Stimulated activated CD4-positive, alpha-beta T cell treated with anti-CD3 and anti-CD28 coated beads, TNF-alpha, amount 100 ng/mL, for 4 hours (primary cell): ENCODE measurements around the gene KRTAP19-1.
"Not testable (repeated sequence)": the region's sequence is repeated elsewhere in the genome, so short reads cannot be mapped to it uniquely, and the experiment has no call there.

Experiments
- DNase-seq, 3 experiments: peaks; one replicate each; pipeline ENCODE4 v3.0.0-alpha.2; 2020; ENCODE audit warnings: low read depth in 3 of 3

Gene KRTAP19-1

DNA sequence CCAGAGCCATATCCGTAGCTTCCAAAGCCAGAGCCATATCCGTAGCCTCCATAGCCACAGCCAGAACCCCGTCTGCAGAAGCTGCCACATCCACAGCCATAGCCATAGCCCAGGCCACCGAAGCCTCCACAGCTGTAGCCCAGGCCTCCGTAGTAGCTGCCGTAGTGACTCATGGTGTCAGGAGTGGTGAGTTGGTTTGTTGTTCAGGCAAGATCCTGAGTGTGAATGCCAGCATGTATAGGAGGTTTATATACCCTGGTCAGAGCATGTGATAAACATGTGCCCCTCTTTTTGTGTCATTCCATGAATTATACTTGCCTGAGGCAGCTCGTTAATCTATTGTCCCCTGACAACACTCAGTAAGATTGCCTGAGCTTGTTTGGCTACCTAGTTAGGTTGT is at the start of gene KRTAP19-1:
KRTAP19-1 (minus strand) TSS at position 223 of the 400 bp plus-strand sequence; CDS start at position 173, 50 bp downstream.
- DNase-seq, result no peak

DNA sequence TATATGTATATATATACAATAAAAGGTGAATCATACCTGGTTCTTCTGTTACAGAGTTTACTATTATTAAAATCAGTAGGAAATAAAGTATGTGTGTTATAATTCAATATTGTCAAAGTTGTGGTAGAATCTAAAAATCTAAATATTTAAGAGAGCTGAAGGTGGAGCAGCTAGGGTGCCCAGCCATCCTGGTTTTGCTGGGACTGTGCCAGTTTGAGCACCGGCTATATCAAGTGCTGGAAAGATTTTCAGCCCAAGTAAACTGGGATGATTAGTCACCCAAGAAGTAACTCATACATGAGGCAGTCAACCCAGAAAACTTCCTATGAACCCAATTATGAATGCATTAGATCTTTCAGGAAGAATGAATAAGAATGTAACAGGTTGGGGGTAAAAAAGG is 38.7 kb upstream of the KRTAP19-1 start:
- DNase-seq, result no peak

DNA sequence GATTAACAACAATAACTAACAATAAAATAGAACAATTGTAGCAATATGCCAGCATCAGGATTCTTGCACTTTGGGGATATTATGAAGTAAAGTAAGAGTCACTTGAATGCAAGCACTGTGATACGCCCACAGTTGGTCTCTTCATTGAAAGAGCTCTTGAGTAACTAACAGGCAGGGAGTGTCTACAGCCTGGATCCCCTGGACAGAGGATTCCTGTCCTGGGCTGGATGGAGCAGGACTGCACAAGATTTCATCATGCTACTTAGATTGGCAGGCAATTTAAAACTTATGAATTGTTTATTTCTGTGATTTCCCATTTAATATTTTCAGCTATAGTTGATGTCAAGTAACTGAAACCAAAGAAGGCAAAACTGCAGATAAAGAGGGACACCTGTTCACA is 35.5 kb upstream of the KRTAP19-1 start:
- DNase-seq, result no peak

DNA sequence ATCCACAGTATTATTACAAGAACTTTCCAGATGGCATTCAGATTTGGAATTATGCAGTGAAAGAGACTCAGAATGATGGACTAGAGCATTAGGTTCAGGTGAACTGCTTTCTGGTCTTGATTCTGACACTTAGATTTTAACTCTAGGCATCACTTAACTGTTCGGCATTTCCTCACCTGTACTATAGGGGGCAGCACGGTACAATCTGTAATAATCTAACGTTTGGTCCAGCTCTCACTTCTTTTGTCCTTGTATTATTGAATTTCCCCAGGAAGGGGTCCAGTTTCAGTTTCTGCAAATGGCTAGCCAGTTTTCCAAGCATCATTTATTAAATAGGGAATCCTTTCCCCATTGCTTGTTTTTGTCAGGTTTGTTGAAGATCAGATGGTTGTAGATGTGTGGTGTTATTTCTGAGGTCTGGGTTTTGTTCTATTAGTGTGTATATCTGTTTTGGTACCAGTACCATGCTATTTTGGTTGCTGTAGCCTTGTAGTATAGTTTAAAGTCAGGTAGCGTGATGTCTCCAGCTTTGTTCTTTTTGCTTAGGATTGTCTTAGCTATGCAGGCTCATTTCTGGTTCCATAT is 25.5 kb upstream of the KRTAP19-1 start:
- not testable (repeated sequence) for DNase-seq

DNA sequence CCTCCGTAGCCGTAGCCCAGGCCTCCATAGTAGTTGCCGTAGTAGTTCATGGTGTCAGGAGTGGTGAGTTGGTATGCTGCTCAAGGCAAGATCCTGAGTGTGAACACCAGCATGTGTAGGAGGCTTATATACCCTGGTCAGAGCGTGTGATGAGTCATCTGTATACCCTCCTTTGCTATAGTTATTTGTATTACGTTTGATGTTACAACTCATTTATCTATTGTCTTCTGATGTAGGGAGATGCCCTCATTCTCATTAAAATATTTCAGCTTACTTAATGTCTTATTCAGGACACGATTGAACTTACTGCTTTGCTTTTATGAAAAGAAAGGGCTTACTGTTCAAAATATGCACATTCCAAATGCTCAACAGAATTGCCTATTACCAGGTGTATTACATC is 21.9 kb upstream of the KRTAP19-1 start, which contains the start of gene KRTAP19-5:
KRTAP19-5 (minus strand) TSS at position 101 of the 400 bp plus-strand sequence; CDS start at position 50, 51 bp downstream.
- no peak for DNase-seq

DNA sequence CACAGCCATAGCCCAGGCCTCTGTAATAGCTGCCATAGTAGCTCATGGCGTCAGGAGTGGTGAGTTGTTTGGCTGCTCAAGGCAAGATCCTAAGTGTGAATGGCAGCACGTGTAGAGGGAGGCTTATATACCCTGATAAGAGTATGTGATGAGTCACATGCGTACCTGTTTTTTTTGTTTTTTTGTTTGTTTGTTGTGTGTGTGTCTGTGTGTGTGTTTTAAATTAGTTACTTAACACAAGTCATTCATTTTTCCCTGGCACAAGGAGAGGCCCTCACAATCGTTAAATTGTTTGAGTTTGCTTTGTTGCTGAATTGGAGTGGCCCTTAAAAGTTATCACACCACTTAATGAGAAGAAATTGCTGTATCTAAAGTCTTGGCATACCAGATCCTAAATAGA is 16.9 kb upstream of the KRTAP19-1 start, which contains the start of gene KRTAP19-4:
KRTAP19-4 (minus strand) TSS at position 101 of the 400 bp plus-strand sequence; CDS start at position 46, 55 bp downstream.
- no peak for DNase-seq

DNA sequence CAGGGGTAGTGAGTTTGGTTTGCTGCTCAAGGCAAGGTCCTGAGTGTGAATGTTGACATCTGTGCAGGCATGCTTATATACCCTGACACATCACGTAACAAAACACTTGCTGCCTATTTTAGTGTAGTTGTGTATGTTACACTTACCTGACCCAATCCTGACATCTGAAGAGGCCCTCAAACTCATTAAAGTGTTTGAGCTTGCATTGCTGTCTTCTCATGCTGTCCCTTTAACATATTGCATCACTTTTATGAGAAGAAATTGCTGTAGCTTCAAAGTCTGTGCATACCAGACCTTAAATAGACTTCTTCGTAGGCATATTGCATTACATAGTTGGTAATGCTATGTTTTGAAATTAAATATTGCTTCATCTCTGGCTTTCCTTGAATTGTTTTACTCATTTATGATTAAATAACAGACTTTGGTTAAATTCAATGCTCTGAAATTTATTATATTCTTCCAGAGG is 11.8 kb upstream of the KRTAP19-1 start, which contains the start of gene KRTAP19-3:
KRTAP19-3 (minus strand) TSS at position 51 of the 466 bp plus-strand sequence. CDS start 56 bp downstream, outside the sequence.
- DNase-seq, result no peak

DNA sequence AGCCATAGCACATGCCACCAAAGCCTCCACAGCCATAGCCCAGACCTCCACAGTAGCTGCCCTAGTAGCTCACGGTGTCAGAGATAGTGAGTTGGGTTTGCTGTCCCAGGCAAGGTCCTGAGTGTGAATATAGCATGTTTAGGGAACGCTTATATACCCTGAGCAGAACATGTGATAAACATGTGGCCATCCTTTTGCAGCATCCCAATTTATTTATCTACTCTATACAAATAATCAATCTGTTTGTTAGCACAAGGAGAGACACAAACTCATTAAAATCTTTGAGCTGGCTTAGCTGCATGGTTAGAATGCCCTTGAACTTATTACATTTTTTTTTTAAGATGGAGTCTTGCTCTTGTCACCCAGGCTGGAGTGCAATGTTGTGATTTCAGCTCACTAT is 7.2 kb upstream of the KRTAP19-1 start, which contains the start of gene KRTAP19-2:
KRTAP19-2 (minus strand) TSS at position 101 of the 400 bp plus-strand sequence; CDS start at position 13, 88 bp downstream.
- no peak for DNase-seq

DNA sequence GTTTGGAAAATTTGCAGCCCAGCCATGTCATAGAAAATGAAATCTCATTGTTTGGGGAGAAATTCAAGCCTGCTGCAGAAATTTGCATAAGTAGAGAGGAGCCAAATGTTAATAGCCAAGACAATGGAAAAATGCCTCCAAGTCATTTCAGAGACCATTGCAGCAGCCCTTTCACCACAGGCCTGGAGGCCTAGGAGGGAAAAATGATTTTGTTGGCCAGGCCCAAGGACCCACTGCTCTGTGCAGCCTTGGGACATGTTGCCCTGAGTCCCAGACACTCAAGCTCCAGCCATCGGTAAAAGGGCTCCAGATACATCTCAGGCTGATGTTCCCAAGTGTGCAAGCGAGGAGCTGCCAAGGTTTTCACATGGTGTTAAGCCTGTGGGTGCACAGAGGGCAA is 6.0 kb upstream of the KRTAP19-1 start:
- no peak for DNase-seq

DNA sequence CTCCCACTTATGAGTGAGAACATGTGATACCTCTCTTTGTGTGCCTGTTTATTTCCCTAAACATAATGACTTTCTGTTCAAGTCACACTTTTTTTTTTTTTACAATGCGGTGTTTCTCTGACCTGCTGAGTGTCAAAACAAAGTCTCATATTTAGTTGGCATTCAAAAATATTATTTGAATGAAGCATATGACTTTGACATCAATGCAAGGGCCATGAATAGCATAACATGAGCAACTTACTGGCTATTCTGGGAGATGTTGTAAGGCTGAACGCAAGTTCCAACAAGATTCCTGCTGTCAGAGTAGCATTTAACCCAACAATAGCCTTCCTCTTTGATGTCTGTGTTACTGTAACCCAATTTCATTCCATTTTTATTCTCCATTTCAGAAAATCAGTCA is 2.0 kb upstream of the KRTAP19-1 start:
- no peak for DNase-seq

DNA sequence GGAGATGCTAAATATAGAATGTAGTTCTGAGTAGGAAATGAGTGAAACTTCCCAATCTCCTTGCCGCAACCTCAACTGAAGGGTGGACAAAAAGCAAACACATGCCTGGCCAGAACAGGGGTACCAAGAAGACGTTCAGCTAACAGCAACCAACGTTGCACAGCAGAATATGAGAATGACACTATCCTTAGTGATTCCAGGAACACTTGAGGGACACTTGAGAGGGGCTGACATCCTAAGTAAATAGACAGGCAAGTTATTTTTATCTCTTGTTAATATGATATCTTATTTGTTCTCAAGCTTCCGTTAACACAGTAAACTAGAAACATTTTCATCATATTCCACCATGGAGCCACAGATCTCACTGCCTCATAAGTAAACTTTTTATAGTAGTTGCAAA is 908 bp downstream of the KRTAP19-1 start:
- DNase-seq, result no peak

DNA sequence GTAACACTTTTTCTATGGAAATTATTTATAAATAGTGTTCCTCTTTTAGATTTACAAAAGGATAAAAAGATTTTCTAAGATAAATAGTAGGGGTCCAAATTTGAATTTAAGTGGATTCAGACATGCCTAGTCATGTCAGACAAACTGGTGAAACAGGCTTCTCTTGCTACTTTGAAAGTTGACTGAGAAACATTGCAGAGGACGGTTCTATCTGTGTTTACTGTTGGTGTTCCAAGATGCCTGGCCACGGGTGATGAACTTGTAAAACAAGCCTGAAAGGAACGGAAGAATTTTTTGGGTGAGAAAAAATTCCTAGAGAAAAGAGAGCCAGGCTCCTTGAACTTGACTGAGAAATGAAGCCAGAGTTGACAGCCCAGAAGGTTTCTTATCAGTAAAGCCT is 2.2 kb downstream of the KRTAP19-1 start:
- no peak for DNase-seq

DNA sequence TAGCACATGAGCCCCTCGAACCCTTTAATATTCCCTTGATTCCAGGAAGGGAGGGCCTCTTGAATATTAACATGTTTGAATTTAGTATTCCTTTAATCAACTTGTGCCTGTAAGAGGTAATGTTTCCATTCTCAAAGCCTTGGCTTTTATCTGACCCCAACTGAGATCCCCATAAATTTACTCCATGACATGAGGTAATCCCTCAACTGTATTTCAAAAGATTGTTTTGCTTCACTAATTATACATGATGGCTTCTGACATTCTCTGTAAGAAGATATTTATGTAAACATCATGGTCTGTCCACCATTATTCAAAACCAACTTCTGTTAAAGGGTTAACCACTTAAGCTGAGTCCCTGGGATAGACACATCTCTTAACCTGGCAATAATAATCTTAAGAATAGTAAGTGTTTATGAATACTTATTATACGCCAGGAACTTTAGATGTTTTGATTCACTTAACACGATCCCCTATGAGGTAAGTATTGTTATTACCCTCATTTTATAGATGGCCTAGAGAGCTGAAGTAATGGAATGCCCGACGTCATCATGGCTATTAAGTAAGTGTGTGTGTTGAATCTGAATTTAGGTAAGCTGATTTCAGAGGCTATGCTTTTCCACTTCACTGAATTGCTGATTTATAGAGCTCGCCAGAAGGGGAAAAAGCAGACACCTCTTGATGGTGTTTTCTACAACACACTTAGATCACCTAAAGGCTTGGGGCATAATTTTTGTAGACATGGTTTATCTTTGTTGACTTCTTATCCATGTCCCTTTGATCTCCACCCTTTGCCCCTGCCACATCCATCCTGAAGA is 11.1 kb downstream of the KRTAP19-1 start:
- no peak for DNase-seq

DNA sequence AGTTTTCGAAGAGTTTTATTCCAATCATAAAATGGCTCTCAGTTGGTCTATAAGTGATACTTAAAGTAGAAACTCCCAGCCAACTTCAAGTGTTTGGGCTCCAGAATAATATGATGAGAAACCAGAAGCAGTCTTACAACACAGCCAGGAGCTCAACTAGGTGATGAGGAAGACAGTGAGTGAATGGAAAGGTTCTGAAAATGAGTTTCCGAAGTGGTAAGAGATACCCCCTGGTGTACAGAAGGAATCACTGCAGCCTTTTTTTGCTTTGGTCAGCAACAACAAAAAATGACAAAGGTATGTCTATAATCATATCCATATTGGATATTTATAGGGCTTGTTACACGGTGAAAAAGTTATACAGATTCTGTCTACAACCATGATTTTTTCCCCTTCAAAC is 16.5 kb downstream of the KRTAP19-1 start:
- DNase-seq, result no peak

DNA sequence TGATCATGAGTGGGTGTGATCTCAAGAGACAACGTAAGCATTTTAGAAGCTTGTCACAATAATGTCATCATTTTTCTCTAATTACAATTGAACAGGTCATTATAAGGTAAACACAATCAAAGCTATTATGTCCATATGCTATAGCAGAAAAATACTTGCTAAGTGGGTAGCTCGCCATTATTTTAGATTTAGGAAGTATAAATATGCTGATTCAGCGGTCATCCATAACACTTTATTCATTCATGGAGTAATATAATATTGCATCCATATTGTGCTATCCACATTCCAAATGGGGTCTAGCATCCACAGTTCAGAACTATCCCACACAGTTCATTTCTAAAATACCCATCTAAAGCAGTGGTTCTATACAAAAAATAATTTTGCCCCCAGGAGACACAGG is 31.7 kb downstream of the KRTAP19-1 start:
- no peak for DNase-seq

DNA sequence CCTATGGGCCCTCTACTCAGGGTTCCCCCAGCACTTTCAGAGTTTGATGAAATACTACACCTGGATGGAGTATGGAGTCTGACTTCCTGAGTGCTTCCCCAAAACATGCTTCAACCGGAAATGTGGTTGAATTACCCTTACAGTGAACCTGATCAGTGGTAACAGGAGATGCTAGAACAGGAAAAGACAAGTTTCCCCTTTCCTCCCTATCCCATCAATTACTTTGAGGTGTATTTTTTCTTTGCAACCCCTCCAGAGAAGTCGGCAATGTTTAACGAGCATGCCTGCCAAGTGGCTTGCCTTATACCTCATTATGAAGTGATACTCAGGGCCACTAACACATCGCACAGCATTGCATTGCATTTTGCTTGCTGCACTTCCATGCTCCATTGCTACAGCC is 33.1 kb downstream of the KRTAP19-1 start:
- no peak for DNase-seq

DNA sequence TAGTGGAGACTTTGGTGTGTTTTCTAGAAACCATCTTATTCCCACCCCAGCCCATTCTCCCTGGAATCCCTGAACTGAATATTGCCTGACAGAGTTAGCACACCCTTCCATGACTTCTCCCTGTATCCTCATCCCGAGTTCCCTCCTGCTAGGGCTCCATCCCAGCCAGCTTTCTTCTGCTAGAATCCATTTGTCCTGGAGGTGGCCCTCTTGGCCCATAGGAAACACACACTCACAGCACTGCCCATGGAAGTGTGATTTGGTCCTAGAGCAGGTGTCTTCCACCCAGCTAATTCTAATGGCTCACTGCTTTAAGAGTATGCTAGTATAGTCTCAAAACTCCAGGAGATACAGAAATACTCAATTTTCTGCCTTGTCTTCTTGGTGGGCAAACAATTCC is 36.0 kb downstream of the KRTAP19-1 start:
- DNase-seq, result no peak

DNA sequence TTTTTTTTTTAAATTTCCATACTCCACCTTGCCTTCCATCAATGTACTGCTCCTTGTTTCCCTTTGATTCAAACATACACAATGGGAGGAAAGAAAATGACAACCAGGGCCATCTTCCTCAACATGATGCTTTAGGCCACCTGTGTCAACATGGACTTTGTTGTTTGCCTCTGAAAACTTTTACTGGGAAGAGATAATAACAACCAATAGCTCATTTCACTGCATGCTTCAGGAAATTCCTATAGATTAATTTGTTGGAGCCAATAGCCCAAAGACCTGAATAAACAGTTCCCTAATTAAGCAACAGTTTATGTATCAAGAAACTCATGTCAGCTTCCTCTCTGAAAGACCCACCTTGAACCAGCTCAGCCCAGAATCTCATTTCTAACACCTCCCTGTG is 36.9 kb downstream of the KRTAP19-1 start:
- no peak for DNase-seq

DNA sequence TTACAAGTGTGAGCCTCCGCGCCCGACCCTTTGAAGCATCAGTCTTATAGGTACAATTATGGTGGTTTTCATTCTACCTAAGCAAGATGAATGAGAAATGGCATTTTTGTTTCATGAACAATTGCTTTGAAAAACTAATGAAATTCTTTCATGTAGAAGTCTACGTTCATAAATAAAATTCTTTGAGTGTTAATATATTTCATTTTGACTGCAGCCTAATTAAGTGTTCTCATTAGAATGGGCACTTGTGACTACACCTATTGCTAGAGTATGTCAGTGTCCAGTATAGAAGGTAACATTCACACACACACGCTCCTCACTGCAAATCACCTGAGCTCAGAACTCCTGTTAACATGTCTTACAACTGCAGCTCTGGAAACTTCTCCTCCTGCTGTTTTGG is 40.2 kb downstream of the KRTAP19-1 start, which contains the start of gene KRTAP15-1:
KRTAP15-1 (plus strand) TSS at position 301 of the 400 bp plus-strand sequence; CDS start at position 354, 53 bp downstream.
- no peak for DNase-seq

DNA sequence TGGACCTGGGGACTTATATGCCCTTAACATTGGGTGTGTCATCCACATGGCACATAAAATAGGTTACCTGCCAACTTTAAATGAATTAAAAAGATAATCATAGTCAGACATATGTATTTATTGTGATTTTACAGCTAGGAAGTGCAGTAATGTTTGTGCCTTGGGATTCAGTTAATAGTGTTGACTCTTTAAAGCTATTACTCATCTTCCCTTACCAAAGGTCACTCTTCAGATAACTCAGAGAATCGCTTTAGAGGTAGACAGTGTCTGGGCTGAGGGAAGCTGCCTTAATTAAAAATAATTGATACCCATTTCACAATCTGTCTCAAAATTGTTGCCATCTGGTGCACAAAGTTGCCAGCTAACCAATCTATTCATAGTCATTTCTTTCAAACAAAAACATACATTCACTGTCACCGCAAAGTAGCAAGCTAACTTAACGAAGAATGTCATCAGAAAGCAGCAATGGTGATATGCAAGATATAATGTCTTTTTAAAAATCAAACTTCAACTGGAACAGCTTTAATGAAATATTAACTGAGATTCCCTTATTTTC is 43.1 kb downstream of the KRTAP19-1 start:
- no peak for DNase-seq

DNA sequence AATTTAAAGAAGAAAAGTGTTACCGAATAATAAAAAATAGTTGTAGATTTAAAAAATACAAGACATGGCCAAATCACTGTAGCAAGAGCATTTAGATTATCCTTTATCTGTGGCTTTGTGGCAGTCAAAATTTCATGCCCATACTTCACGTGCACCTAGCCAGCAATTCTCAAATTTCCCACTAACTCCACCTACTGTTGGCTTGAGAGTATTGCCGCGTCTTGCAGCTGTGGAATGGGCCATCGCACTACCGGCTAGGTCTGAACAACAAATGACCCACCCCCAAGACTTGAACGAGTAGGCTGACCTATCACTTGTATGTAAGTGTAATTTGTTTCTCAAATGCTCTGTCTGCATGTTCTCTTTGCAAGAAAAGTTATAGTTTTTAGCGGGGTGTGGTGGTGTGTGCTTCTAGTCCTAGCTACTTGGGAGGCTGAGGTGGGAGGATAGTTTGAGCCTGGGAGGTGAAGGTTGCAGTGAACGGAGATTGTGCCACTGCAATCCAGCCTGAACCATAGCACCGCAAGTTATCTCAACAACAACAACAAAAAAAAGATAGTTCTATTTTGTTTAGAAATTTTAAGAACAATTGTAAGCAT is 46.0 kb downstream of the KRTAP19-1 start:
- no peak for DNase-seq

DNA sequence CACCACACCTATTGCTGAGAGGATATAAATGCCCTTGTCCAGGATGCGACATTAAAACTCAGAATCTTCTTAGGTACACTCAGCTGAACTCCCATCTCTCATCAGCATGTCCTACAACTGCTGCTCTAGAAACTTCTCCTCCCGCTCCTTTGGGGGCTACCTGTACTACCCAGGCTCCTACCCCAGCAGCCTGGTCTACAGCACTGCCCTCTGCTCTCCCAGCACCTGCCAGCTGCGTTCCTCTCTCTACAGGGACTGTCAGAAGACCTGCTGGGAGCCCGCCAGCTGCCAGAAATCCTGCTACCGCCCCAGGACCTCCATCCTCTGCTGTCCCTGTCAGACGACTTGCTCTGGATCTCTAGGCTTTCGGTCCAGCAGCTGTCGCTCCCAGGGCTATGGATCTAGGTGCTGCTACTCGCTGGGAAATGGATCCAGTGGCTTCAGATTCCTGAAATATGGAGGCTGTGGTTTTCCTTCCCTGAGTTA is 50.0 kb downstream of the KRTAP19-1 start, which contains the start of gene KRTAP13-4:
KRTAP13-4 (plus strand) TSS at position 51 of the 486 bp plus-strand sequence; CDS start at position 107, 56 bp downstream.
- no peak for DNase-seq
